Stimulated activated CD8-positive, alpha-beta memory T cell treated with anti-CD3 and anti-CD28 coated beads, Interleukin-4, amount 100 ng/mL, for 24 hours (primary cell): ENCODE measurements around the gene SLC17A8.
"Not testable (repeated sequence)": the region's sequence is repeated elsewhere in the genome, so short reads cannot be mapped to it uniquely, and the experiment has no call there.

Source experiments
- DNase-seq: peaks from one replicate; pipeline ENCODE4 v3.0.0-alpha.2; 2020; ENCODE audit warnings: low read depth

The SLC17A8 gene

DNA sequence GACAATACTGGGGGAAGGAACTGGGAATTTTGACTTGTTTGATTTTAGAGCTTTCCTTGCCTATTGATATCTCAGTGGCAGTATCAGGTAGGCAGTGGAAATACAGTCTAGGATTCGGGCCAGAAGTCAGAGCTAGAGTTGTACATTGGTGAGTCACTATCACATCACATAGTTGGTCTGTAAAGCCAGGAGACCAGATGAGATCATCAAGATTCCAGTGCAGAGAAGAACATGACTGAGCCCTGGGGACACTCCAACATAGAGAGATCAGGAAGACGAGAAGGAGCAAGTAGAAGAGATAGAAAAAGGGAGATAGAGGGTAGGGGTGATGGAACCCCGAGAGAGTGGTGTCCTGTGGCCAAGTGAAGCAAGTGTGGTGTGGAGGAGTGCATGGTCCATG is 70.2 kb downstream of the SLC17A8 start:
- DNase-seq: no peak

DNA sequence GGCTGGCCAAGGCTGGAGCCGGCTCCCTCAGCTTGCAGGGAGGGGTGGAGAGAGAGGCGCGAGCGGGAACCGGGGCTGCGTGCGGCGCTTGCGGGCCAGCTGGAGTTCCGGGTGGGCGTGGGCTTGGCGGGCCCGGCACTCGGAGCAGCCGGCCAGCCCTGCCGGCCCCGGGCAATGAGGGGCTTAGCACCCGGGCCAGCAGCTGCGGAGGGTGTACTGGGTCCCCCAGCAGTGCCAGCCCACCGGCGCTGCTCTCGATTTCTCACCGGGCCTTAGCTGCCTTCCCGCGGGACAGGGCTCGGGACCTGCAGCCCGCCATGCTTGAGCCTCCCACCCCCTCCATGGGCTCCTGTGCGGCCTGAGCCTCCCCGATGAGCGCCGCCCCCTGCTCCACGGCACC is 73.4 kb downstream of the SLC17A8 start:
- not testable (repeated sequence) for DNase-seq

DNA sequence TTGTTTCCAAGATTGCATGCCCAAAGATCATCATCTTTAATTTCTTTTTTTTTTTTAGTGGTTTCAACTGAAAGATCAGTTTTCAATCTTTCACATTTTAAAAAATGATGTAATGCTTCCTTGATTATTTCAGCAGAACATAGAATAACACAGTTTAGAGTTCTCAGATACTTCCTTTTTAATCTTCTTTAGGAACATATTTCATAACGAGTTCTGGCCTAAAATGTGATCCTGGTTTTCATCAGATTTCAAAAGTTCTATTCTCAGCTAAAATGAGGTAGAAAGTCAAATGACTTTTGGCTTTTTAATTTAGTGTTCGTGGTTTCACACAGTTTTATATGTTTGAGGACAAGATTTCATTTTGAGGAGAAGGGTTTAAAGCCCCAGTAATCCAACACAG is 76.8 kb downstream of the SLC17A8 start:
- DNase-seq: no peak

DNA sequence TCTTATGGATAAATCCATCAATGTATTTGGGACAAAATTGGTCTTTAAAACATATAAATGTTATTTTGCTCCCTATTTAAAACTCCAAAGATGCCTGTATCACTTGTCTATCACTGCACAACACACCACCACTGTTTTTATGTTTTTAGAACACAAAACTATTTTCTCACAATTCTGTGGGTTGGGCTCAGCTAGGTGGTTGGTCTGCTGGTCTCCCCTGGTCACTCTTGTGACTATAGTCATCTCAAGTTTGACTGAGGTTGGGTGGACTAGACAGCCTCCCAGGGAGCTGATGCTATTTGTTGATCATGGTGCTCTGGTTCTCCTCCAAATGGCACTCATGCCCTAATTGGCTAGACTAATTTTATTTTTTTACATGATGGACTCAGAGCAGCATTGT is 77.3 kb downstream of the SLC17A8 start:
- no peak for DNase-seq

DNA sequence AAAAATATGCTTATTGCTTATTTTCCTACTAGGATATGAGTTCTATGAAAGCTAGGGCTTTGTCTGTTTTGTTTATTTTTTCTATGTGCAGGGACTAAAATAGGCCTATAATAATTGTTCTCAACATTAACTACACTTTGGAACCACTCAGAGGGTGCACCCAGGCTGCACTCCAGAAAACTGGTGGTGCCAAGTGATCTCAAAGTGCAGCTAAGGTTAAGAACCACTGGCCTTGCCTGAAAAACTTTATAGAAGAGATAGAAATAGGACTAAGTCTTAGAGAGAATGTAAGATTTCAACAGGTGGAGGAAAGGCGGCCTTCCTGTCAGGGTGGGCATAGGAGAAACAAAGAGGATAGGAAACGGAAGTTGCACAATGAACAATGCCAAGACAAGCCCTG is 79.1 kb downstream of the SLC17A8 start:
- DNase-seq: no peak

GRCh38 chr12:100437038-100437841 is 80.4 kb downstream of the SLC17A8 start:
- DNase-seq: no peak

DNA sequence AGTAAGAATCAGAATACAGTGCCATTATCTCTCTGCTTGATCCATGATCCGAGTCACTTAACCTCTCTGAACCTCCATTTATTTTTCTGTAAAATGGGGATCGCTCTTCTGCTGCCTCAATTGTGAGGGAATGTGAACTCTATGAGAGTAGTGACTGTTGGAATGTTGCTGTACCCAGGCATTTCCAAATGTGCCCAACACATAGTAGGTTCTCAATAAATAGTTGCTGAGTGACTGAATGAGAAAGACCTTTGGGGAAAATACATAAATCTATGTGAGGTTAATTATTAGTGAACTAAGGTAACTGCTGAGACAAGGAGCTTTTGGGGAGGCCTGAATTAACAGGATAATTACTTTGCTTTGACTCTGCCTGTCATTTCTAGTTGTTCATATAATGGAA is 82.9 kb downstream of the SLC17A8 start:
- DNase-seq: no peak

- DNase-seq: no peak
Measured at GRCh38 chr12:100442403-100442802, 85.5 kb downstream of the SLC17A8 start.

DNA sequence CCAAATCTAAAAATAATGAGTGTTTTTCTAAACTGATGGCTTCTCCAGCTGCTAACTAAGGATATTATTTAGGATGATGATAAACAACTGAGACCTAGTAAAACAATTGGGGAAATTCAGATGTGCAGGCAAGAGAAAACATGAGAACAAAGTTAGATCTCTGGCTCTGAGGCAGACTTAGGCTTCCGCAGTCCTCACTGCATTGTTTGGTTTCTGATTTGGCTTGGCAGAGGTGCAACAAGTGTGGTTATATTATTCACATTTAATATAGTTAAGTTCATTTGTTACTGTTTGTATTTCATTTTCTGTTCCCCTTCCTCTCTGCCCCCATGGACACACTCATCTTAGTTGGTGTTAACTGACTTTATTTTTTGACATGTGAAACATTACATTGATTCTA is 86.6 kb downstream of the SLC17A8 start:
- DNase-seq: no peak

DNA sequence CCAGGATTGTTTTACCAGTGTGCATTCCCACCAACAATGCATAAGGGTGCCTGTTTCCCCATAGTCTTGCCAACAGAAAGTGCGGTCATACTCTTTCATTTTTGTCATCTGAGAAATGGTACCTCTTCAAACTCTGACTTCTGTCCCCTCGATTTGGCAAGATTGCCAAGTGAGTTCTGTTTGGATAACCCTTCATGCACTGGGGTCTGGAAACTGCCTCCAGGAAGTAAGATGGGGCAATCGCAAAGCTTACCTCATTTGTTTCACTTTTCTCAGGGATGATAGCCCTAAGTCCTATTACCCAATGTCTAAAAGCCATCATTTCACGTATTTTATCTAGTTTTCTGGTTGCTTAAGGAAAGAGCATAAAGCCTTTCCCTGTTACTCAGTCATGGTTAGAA is 88.2 kb downstream of the SLC17A8 start:
- no peak for DNase-seq

DNA sequence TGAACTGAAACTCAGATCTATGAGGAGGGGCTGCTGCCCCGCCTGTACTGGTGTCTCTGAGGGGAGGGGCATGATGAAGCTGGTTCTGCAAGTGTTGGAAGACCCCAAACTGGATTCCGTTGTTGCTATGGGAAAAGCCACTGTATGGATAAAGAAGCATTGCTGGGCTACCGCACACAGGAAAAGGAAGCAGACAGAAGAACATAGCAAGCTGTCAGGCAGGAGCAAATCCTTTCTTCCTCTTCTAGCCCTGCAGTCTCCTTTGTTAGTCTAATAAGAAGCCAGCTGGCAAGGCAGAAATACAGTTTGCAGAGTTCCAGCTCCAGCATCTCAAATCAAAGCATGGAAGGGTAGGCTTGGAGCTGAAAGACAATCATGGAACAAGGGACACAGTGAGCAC is 90.5 kb downstream of the SLC17A8 start:
- DNase-seq: no peak

DNA sequence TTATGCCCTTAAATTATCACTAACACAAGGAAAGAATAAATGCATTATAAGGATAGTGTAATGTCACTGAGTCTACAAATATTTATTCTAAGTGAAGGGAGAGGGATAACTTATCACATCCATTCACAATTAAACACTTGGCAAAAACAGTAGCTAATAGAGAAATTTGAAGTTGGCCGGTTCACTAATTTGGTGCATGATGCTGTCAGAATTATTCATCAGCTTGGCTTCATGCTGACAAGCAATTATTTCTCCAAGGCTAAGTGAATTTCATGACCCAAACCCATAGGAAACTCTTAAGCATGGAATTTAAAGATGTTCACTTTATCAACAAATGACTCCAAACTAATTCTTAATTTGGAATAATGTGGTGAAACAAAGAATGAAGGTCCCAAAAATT is 91.8 kb downstream of the SLC17A8 start:
- DNase-seq: no peak

DNA sequence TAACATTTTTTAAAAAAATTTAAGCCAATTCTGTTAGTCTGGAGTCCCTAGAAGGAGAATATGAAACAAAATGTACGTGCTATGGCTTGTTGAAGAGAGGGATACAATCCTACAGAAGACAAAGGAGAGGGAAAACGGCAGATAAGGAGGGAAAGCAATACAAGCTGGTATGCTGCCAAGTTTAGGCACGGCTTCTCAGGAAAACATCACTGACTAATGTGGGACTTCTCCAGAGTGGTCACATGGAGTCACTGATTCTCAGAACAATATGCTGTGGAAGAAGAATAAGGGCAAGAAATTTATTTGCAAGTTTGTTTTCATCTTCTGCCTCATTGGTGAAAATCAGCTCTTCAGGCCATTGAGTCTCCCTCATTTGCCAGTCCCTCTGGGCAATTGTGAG is 93.9 kb downstream of the SLC17A8 start:
- DNase-seq: no peak

DNA sequence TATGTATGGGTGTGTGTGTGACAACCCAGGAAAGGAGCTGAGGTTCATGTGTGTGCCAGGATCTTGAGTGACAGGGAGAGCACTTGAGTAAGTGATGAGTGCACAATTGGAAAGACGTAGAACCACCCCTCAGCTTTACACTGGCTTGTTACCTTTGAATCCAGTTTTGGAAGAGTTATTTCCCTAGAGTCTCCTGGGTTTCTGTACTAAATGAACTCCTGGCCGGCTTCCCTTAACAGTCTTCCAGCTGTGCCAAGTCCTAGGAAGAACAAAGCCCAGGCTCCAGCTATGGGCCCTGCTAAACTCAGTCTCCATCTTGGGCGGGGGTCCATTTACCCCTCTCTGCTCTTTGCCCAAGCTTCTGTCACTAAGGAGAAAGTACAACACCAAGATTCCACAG is 97.1 kb downstream of the SLC17A8 start:
- DNase-seq: no peak

DNA sequence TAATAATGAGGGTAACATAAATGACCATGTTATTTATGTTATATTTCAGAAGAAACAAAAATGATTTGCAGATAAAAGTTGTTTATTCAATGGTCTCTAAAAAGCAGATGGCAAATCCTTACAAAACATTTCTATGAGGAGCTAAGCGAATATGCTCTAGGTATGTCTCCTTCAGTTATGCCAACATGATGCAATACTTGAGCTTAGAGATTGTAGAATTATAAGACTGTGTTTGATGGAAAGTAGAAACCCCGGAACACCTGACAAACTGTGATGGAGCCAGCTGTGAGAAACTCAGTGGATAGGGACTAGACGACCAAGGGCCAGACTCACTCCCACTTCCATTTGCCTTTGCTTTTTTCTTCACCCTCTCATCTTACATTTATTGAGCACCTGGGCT is 99.0 kb downstream of the SLC17A8 start:
- no peak for DNase-seq

DNA sequence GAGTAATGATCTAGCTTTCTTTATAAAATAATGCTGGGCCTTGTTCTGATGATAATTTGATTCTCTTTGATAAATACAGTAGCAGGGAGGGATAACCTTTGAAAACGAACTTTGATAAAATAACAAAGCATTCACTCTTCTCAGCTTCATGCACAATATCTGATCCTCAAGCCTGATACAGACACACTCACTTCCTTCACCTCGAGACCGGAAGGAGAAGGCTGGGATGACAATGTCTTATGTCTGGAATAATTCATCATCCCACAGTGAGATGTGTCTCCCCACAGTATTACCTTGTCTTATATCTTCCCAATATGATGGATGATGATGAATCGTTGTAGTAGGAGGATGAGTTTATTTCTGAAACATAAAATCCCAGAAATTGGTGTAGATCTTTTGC is 101.3 kb downstream of the SLC17A8 start:
- no peak for DNase-seq

GRCh38 chr12:100460702-100461101 is 103.8 kb downstream of the SLC17A8 start:
- DNase-seq: no peak

- DNase-seq: no peak
Measured at GRCh38 chr12:100461330-100461973, 104.6 kb downstream of the SLC17A8 start.

DNA sequence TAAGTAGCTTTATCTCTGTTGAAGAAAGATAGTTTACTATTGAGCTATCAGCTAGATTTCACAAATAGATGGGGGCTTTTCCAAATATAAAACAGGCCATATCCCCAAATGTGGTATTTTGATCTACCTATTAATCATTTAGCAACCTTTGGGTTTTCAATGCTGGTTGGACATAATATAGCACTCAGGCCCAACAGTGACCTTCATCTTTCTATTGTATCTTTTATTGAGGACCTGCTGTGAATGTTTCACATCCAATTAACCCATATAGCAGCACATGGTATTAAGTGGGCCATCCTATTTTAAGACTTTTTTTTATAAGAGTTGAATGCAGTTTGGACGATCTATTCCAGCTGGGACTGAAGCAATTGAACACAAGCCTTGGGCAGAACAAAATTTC is 106.8 kb downstream of the SLC17A8 start:
- no peak for DNase-seq

DNA sequence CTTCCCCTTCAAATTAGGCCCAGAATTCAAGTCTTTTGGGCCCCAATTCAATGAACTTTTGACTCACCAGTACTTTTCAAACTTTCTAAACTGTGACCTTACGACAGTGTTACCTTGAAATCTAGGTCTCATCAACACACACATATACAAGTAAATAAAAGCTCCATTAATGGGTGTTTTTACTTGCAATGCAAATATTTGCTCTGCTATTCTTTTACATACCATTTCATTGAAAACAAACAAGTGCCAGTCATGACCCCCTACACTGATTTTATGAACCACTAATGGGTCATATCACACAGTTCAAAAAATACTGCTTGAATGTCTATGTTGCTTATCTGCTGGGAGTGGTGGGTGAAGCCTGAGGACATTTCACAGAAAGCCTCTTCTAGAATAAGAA is 107.7 kb downstream of the SLC17A8 start:
- DNase-seq: no peak

GRCh38 chr12:100468126-100468525 is 111.3 kb downstream of the SLC17A8 start:
- DNase-seq: no peak
